Retinal pigment epithelial cell (primary cell): Measurements from ENCODE around the gene MEP1A.
"Not testable (repeated sequence)": the region's sequence is repeated elsewhere in the genome, so short reads cannot be mapped to it uniquely, and the experiment has no call there.

Experiments
- DNase-seq: peaks from one replicate; pipeline ENCODE4 v3.0.0-alpha.2; 2010; ENCODE audit warnings: low read depth
- H3K4me3 ChIP-seq: 2 replicates; pipeline ENCODE4 v1.5.1; 2011; ENCODE audit warnings: mild to moderate bottlenecking, low read length, control low read depth, moderate library complexity
- TF ChIP-seq, protein P1 (sequence below): conservative IDR thresholded peaks from 2 replicates; pipeline ENCODE4 v1.5.1; 2011; ENCODE audit warnings: low read depth, low read length, control low read depth, inconsistent platforms

The MEP1A gene

DNA sequence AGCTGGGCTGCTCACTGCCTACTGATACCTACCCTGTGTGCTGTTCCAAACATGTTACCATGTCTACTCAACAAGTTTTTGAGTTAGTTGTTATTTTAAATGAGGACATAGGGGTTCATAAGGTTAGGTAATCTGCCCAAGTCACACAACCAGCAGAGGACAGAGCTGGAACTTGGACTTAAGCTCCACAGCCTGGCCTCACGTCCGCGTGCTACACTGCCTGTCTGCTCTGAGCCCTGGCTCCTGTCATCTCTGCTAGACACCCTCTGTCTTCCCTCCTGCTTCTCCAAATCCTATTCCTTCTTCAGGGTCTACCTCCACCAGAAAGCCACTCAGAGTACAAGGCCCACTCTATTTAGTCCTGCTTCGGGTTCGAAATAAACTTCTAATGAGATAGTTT is 28.2 kb upstream of the MEP1A start:
- TF ChIP-seq, protein P1, sequence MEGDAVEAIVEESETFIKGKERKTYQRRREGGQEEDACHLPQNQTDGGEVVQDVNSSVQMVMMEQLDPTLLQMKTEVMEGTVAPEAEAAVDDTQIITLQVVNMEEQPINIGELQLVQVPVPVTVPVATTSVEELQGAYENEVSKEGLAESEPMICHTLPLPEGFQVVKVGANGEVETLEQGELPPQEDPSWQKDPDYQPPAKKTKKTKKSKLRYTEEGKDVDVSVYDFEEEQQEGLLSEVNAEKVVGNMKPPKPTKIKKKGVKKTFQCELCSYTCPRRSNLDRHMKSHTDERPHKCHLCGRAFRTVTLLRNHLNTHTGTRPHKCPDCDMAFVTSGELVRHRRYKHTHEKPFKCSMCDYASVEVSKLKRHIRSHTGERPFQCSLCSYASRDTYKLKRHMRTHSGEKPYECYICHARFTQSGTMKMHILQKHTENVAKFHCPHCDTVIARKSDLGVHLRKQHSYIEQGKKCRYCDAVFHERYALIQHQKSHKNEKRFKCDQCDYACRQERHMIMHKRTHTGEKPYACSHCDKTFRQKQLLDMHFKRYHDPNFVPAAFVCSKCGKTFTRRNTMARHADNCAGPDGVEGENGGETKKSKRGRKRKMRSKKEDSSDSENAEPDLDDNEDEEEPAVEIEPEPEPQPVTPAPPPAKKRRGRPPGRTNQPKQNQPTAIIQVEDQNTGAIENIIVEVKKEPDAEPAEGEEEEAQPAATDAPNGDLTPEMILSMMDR, result no peak
- H3K4me3 ChIP-seq, result no peak overlapping the region
- DNase-seq, result no peak

DNA sequence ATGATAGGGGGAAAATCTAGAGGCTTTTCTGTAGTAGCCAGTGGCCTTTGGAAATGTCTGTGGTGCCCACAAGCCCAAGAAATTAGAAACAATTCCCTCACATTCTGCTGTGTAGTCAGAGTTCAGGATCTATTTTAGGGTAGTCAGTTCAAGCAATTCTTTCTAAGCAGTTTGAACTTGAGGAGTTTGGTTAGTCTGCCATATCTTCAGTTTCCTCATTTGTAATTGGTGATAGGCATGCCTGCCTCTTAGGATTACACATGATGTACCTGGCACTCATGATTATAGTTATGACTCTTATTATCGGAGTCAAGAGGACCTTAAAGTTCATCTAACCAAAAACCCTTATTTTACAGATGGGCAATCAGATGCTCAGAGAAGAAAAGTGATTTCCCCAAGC is 21.2 kb upstream of the MEP1A start:
- no peak overlapping the region for H3K4me3 ChIP-seq
- no peak for DNase-seq
- TF ChIP-seq, protein P1, result no peak

DNA sequence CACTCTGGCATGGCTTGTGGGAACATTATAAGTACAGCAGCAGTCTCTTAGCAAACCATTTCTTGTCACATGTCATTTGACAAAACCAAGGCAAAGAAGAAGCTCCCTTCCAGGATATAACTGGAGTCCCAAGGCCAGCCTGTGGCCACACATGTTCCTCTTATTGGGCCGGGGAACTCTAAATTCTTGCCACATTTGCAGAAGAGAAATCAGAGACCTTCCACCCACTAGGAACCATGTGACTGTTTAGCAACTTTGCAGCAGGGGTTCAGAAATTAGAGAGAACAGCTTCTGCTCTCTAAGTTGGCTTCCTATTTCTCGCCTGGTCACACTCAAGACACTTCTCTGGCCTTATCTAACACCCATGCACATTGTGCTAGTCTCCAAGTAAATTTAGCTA is 20.4 kb upstream of the MEP1A start:
- TF ChIP-seq, protein P1, result no peak
- no peak overlapping the region for H3K4me3 ChIP-seq
- DNase-seq, result no peak

DNA sequence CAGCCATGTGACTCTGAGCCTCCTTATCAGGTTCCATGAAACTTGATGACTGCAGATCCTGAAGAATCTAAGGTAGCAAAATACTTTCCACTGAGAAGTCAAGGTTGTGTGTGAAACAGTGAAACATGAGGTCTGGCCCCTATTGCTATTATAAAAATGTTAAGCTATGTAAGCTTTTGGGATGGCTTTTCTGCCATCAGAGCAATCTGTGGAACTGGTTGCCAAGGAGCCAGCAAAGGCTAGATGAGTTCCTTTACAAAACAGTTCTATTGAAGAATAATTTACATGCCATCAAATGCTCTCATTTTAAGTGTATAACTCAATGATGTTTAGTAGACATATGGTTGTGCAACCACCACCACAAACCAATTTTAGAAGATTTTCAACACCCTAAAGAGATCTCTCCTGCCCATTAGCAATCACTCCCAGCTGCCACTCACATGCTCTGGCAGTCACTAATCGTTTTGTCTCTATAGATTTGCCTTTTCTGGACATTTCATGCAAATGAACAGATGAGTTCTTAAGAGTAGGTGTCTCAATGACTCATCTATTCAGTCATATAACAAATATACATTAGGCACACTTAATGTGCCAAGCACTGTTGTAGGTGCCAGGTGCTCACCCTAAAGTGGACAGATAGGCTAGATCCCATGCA is 19.9 kb upstream of the MEP1A start:
- H3K4me3 ChIP-seq, result no peak overlapping the region
- no peak for DNase-seq
- TF ChIP-seq, protein P1, result no peak

DNA sequence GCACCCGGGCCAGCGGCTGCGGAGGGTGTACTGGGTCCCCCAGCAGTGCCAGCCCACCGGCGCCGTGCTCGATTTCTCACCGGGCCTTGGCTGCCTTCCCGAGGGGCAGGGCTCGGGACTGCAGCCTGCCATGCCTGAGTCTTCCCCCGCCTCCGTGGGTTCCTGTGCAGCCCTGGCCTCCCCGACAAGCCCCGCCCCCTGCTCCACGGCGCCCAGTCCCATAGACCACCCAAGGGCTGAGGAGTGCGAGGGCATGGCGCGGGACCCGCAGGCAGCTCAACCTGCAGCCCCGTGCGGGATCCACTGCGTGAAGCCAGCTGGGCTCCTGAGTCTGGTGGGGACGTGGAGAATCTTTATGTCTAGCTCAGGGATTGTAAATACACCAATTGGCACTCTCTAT is 18.5 kb upstream of the MEP1A start:
- not testable (repeated sequence) for DNase-seq, H3K4me3 ChIP-seq

DNA sequence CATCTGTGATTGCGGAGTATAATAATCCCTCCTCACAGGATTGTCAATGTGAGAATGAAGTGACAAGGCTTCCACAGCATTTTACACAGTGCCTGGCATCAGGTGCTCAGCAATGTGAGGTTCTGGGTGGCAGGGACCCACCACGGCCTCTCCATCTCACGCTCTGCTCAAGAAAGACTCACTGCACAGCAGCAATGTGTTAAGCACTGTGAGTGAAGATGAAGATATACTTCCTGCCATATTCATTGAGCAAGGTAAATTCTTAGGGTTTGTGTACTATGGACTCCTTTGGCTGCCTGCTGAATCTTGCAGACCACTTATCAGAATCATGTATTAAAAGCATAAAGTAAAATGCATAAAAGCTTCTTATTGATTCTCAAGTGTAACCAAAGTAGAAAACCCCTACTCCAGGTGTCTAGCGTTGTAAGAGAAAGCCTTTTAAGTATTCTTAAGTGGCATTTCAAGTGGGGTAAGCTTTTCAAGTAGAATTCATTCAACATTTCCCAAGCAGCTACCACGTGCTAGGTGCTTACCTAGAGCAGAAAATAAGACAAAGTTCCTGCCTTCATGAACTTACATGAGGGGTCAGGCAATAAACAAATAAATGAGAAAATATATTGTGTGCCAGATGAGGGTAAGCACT is 17.0 kb upstream of the MEP1A start:
- no peak overlapping the region for H3K4me3 ChIP-seq
- TF ChIP-seq, protein P1, result no peak
- no peak for DNase-seq

DNA sequence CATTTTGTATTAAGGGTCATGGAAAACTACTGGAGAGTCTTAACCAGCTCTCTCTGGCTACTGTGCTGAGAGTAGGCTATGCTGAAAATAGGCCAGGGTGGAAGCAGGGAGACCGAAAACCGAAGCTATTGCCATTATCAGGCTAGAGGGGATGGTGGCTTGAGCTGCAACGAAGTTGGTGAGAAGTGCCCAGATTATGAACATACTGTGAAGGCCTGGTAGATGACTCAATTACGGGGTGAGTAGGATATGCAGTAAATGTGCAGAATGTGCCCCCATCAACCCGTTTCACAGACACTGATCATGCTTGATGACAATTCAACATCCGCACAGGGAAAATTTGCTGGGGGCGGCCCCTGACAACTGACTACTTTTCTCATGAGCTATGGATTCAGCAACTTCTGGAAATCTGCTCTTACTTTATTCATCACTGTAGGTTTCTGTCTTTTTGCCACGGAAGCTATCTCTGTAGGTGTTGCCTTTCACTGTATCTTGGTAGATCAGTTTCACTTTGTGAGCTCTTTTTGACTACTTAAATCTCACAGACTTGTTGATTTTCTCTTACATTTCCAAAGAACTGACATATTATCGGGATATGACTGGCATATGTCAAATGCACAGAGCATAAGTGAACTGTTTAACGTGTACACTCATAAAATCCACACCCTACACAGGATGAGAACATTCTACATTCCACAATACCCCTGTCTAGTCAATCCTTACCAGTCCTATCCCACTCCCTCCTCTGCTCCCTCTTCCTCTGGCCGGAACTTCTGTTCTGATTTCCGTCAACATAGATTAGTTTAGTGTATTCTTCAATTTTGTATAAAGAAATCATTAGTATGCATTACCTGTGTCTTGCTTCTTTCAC is 15.5 kb upstream of the MEP1A start:
- H3K4me3 ChIP-seq, result no peak overlapping the region
- DNase-seq, result no peak
- TF ChIP-seq, protein P1, result no peak
